Measurements from ENCODE around the gene BOLA2B. TPM values are rescaled to one million over a fixed set of nuclear protein-coding genes. Genes with fewer than 3 reads are reported as not detected.

Gene BOLA2B
- total RNA-seq, 1 experiment from 2014 or later, result 63.1 TPM

Other genes starting within 250 kb of the BOLA2B start
- gene TMEM219, start 231.6 kb downstream of the BOLA2B start, total RNA-seq (2014; rRNA removed; shearing (Covaris generic)), result 88.0 and 97.6 TPM in 2 replicates
- 39.9 and 41.3 TPM in 2 replicates for gene TAOK2, start 219.8 kb downstream of the BOLA2B start, total RNA-seq (2014; rRNA removed; shearing (Covaris generic))
- gene HIRIP3, start 198.0 kb downstream of the BOLA2B start, total RNA-seq (2014; rRNA removed; shearing (Covaris generic)), result 19.0 and 20.5 TPM in 2 replicates
- 58.7 and 91.9 TPM in 2 replicates for gene INO80E, start 197.4 kb downstream of the BOLA2B start, total RNA-seq (2014; rRNA removed; shearing (Covaris generic))
- 4.1 and 5.3 TPM in 2 replicates for gene DOC2A, start 182.6 kb downstream of the BOLA2B start, total RNA-seq (2014; rRNA removed; shearing (Covaris generic))
- not detected in 2 replicates for gene C16orf92, start 170.5 kb downstream of the BOLA2B start, total RNA-seq (2014; rRNA removed; shearing (Covaris generic))
- 3.0 and 5.5 TPM in 2 replicates for gene TLCD3B, start 162.4 kb downstream of the BOLA2B start, total RNA-seq (2014; rRNA removed; shearing (Covaris generic))
- gene ALDOA, start 127.9 kb downstream of the BOLA2B start, total RNA-seq (2014; rRNA removed; shearing (Covaris generic)), result 1,524 and 1,553 TPM in 2 replicates
- gene PPP4C, start 117.7 kb downstream of the BOLA2B start, total RNA-seq (2014; rRNA removed; shearing (Covaris generic)), result 201 and 256 TPM in 2 replicates
- 2.9 and 4.6 TPM in 2 replicates for gene TBX6, start 101.7 kb downstream of the BOLA2B start, total RNA-seq (2014; rRNA removed; shearing (Covaris generic))
- gene YPEL3, start 97.5 kb downstream of the BOLA2B start, total RNA-seq (2014; rRNA removed; shearing (Covaris generic)), result 22.8 and 26.9 TPM in 2 replicates
- 0.31 and 1.8 TPM in 2 replicates for gene GDPD3, start 80.1 kb downstream of the BOLA2B start, total RNA-seq (2014; rRNA removed; shearing (Covaris generic))
- 35.0 and 37.2 TPM in 2 replicates for gene MAPK3, start 70.4 kb downstream of the BOLA2B start, total RNA-seq (2014; rRNA removed; shearing (Covaris generic))
- gene CORO1A, start 10.1 kb downstream of the BOLA2B start, total RNA-seq (2014; rRNA removed; shearing (Covaris generic)), result 5.8 and 5.9 TPM in 2 replicates
- 81.0 and 83.6 TPM in 2 replicates for gene SLX1A, start 209 bp upstream of the BOLA2B start, total RNA-seq (2014; rRNA removed; shearing (Covaris generic))
- 4.2 and 6.5 TPM in 2 replicates for gene SULT1A3, start 5.6 kb upstream of the BOLA2B start, total RNA-seq (2014; rRNA removed; shearing (Covaris generic))
- gene NPIPB13, start 54.8 kb upstream of the BOLA2B start, total RNA-seq (2014; rRNA removed; shearing (Covaris generic)), result 1.0 TPM in 1 of 2 replicates, not detected in the other
- 44.2 and 45.2 TPM in 2 replicates for gene CD2BP2, start 161.6 kb upstream of the BOLA2B start, total RNA-seq (2014; rRNA removed; shearing (Covaris generic))
- gene TBC1D10B, start 176.8 kb upstream of the BOLA2B start, total RNA-seq (2014; rRNA removed; shearing (Covaris generic)), result 35.8 and 38.4 TPM in 2 replicates
- gene MYL11, start 181.1 kb upstream of the BOLA2B start, total RNA-seq (2014; rRNA removed; shearing (Covaris generic)), result 3.4 TPM in 1 of 2 replicates, not detected in the other
- gene SEPTIN1, start 188.9 kb upstream of the BOLA2B start, total RNA-seq (2014; rRNA removed; shearing (Covaris generic)), result 0.18 and 0.80 TPM in 2 replicates
- gene ZNF48, start 201.8 kb upstream of the BOLA2B start, total RNA-seq (2014; rRNA removed; shearing (Covaris generic)), result 38.8 and 46.3 TPM in 2 replicates
- gene ZNF771, start 213.9 kb upstream of the BOLA2B start, total RNA-seq (2014; rRNA removed; shearing (Covaris generic)), result 10.6 and 13.5 TPM in 2 replicates
- gene DCTPP1, start 236.4 kb upstream of the BOLA2B start, total RNA-seq (2014; rRNA removed; shearing (Covaris generic)), result 56.4 and 74.2 TPM in 2 replicates

Measured in H7 (cell line).